ENCODE measurements around the gene DTNBP1. TPM values are rescaled to one million over a fixed set of nuclear protein-coding genes. Genes with fewer than 3 reads are reported as not detected.
A peak's percentile ranks its signal among the peaks of the same experiment; 100 is the strongest.

The DTNBP1 gene
- polyA plus RNA-seq, 1 donor from 2014 or later, result 56.3 TPM

- Mint-ChIP-seq H3K4me3 (no peak overlapping the region), H3K27ac (no peak overlapping the region), H3K9me3 (no peaks in the 10 kb centered on the region), H3K27me3 (no peaks in the 10 kb centered on the region), H3K4me1 (peaks cover 0 to 2% (median 1%) of the 10 kb centered on the region in 3 donors), H3K36me3 (peaks cover 5% of the 10 kb centered on the region)
These were observed 158.1 kb downstream of the DTNBP1 start for GRCh38 chr6:15504581-15505350.

GRCh38 chr6:15504040-15504495 is 158.8 kb downstream of the DTNBP1 start:
- Mint-ChIP-seq H3K4me3 (no peak overlapping the region), H3K4me1 (peaks cover 0 to 2% (median 1%) of the 10 kb centered on the region in 3 donors), H3K27me3 (no peaks in the 10 kb centered on the region), H3K9me3 (no peaks in the 10 kb centered on the region), H3K36me3 (peaks cover 5% of the 10 kb centered on the region), H3K27ac (no peak overlapping the region)

GRCh38 chr6:15503346-15503680 is 159.5 kb downstream of the DTNBP1 start:
- no peaks in the 10 kb centered on the region for H3K9me3 Mint-ChIP-seq
- no peaks in the 10 kb centered on the region for H3K27me3 Mint-ChIP-seq
- no peak overlapping the region for H3K27ac Mint-ChIP-seq
- peaks cover 0 to 2% (median 1%) of the 10 kb centered on the region in 3 donors for H3K4me1 Mint-ChIP-seq
- H3K36me3 Mint-ChIP-seq, result peaks cover 5% of the 10 kb centered on the region
- no peak overlapping the region for H3K4me3 Mint-ChIP-seq

- Mint-ChIP-seq H3K4me3 (no peak overlapping the region), H3K4me1 (peaks cover 0 to 2% (median 1%) of the 10 kb centered on the region in 3 donors), H3K36me3 (peaks cover 6% of the 10 kb centered on the region), H3K27me3 (no peaks in the 10 kb centered on the region), H3K9me3 (no peaks in the 10 kb centered on the region), H3K27ac (peak overlapping the region in 1 of 3 donors; percentile 18)
These were observed 160.1 kb downstream of the DTNBP1 start for GRCh38 chr6:15502446-15503345.

- Mint-ChIP-seq H3K4me1 (peaks cover 0 to 2% (median 1%) of the 10 kb centered on the region in 3 donors), H3K9me3 (no peaks in the 10 kb centered on the region), H3K27ac (peak overlapping the region in 2 of 3 donors; percentile 18 to 57), H3K4me3 (no peak overlapping the region), H3K36me3 (peaks cover 6% of the 10 kb centered on the region), H3K27me3 (no peaks in the 10 kb centered on the region)
These were observed 160.9 kb downstream of the DTNBP1 start for GRCh38 chr6:15501826-15502445.

- Mint-ChIP-seq H3K4me3 (no peak overlapping the region), H3K4me1 (peaks cover 0 to 2% (median 1%) of the 10 kb centered on the region in 3 donors), H3K36me3 (peaks cover 6% of the 10 kb centered on the region), H3K27ac (peak overlapping the region in 1 of 3 donors; percentile 58), H3K9me3 (no peaks in the 10 kb centered on the region), H3K27me3 (no peaks in the 10 kb centered on the region)
These were observed 161.7 kb downstream of the DTNBP1 start for GRCh38 chr6:15500901-15501825.

- Mint-ChIP-seq H3K4me3 (no peak overlapping the region), H3K27ac (peak overlapping the region in 1 of 3 donors; percentile 46), H3K4me1 (peaks cover 0 to 5% (median 1%) of the 10 kb centered on the region in 3 donors), H3K36me3 (peaks cover 6% of the 10 kb centered on the region), H3K27me3 (no peaks in the 10 kb centered on the region), H3K9me3 (no peaks in the 10 kb centered on the region)
These were observed 162.6 kb downstream of the DTNBP1 start for GRCh38 chr6:15500078-15500740.

- H3K36me3 Mint-ChIP-seq, result peaks cover 3% of the 10 kb centered on the region
These were observed 163.2 kb downstream of the DTNBP1 start for GRCh38 chr6:15499591-15499990.

GRCh38 chr6:15499125-15499524 is 163.7 kb downstream of the DTNBP1 start:
- peak overlapping the region in 1 of 4 donors; percentile 12 for H3K4me3 Mint-ChIP-seq
- no peaks in the 10 kb centered on the region for H3K27me3 Mint-ChIP-seq
- H3K36me3 Mint-ChIP-seq, result peaks cover 3% of the 10 kb centered on the region
- peaks cover 0 to 3% (median 1%) of the 10 kb centered on the region in 3 donors for H3K4me1 Mint-ChIP-seq
- H3K9me3 Mint-ChIP-seq, result no peaks in the 10 kb centered on the region
- H3K27ac Mint-ChIP-seq, result peak overlapping the region in 1 of 3 donors; percentile 53

More at GRCh38 chr6:15499591-15499990, 163.2 kb downstream of the DTNBP1 start:
- Mint-ChIP-seq H3K27me3 (no peaks in the 10 kb centered on the region), H3K4me3 (peak overlapping the region in 1 of 4 donors; percentile 49), H3K9me3 (no peaks in the 10 kb centered on the region), H3K4me1 (peaks cover 0 to 5% (median 1%) of the 10 kb centered on the region in 3 donors), H3K27ac (peak overlapping the region in 1 of 3 donors; percentile 53)

- peak overlapping the region in 1 of 4 donors; percentile 12 for H3K4me3 Mint-ChIP-seq
- no peaks in the 10 kb centered on the region for H3K27me3 Mint-ChIP-seq
- peaks cover 5% of the 10 kb centered on the region for H3K36me3 Mint-ChIP-seq
- H3K9me3 Mint-ChIP-seq, result no peaks in the 10 kb centered on the region
- peaks cover 0 to 3% (median 1%) of the 10 kb centered on the region in 3 donors for H3K4me1 Mint-ChIP-seq
- H3K27ac Mint-ChIP-seq, result peak overlapping the region in 2 of 3 donors; percentile 5 to 68
These were observed 164.2 kb downstream of the DTNBP1 start for GRCh38 chr6:15498640-15499039.

- Mint-ChIP-seq H3K36me3 (peaks cover 5% of the 10 kb centered on the region), H3K4me3 (no peak overlapping the region), H3K27me3 (no peaks in the 10 kb centered on the region), H3K4me1 (peaks cover 4 to 7% (median 4%) of the 10 kb centered on the region in 3 donors), H3K27ac (peak overlapping the region in 1 of 3 donors; percentile 74), H3K9me3 (no peaks in the 10 kb centered on the region)
These were observed 166.3 kb downstream of the DTNBP1 start for GRCh38 chr6:15496345-15497131.

GRCh38 chr6:15495375-15495901 is 167.4 kb downstream of the DTNBP1 start:
- Mint-ChIP-seq H3K4me1 (peaks cover 10 to 16% (median 11%) of the 10 kb centered on the region in 3 donors), H3K9me3 (no peaks in the 10 kb centered on the region), H3K36me3 (peaks cover 4% of the 10 kb centered on the region), H3K27ac (peak overlapping the region in 1 of 3 donors; percentile 74), H3K27me3 (no peaks in the 10 kb centered on the region), H3K4me3 (no peak overlapping the region)

Measured in IgD-negative memory B cell (primary cell).